ENCODE results near the gene HSD17B13. TPM values are rescaled to one million over a fixed set of nuclear protein-coding genes. Genes with fewer than 3 reads are reported as not detected.

Gene HSD17B13, protein sequence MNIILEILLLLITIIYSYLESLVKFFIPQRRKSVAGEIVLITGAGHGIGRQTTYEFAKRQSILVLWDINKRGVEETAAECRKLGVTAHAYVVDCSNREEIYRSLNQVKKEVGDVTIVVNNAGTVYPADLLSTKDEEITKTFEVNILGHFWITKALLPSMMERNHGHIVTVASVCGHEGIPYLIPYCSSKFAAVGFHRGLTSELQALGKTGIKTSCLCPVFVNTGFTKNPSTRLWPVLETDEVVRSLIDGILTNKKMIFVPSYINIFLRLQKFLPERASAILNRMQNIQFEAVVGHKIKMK
- total RNA-seq, result under 1 TPM in 1 of 2 experiments, not detected in 1; 0.07 TPM

GRCh38 chr4:87322754-87323153 lies at the start of gene HSD17B13:
Gene HSD17B13 (minus strand): TSS chr4:87322882. CDS start chr4:87322841, 41 bp downstream.
- Mint-ChIP-seq H3K27me3 (no peaks in the 10 kb centered on the region), H3K4me3 (no peak within 1 kb of the TSS), H3K36me3 (ENCODE audit: low read depth) (no peaks in the 10 kb centered on the region), H3K27ac (no peak within 1 kb of the TSS), H3K4me1 (no peaks in the 10 kb centered on the region), H3K9me3 (no peaks in the 10 kb centered on the region)
- DNase-seq, result no peak
- ChIA-PET CTCF (interaction anchor here (0.9 to 1.4 kb wide), 2 partner anchors 12 to 20 kb away, joined by 3 read pairs; no protein-coding TSS in a partner anchor), POLR2A (no interaction called here)

DNA sequence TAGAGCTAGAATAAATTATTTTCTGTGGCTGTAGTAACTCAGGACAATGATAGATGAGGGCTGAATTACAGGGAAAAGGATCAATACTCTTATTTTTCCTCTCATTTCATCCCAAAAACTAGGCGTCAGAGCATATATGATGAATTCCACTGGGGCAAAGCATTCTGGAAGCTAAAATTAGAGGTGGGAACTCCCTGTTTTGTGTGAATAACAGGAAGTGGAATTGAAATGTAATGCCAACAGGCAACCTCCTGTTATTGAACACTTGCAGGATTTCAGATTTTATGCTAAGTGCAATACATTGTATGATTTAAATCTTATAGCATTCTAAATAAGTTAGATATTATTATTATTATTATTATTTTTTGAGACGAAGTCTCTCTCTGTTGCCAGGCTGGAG lies 47.4 kb upstream of the HSD17B13 start:
- H3K36me3 Mint-ChIP-seq (ENCODE audit: low read depth), result peaks cover 37% of the 10 kb centered on the region
- CTCF ChIA-PET, result no interaction called here
- H3K27me3 Mint-ChIP-seq, result no peaks in the 10 kb centered on the region
- H3K27ac Mint-ChIP-seq, result no peak overlapping the region
- no peaks in the 10 kb centered on the region for H3K4me1 Mint-ChIP-seq
- no peak for DNase-seq
- no peaks in the 10 kb centered on the region for H3K9me3 Mint-ChIP-seq
- POLR2A ChIA-PET, result no interaction called here
- no peak overlapping the region for H3K4me3 Mint-ChIP-seq

GRCh38 chr4:87366521-87367162 lies 44.0 kb upstream of the HSD17B13 start:
- H3K4me3 Mint-ChIP-seq, result no peak overlapping the region
- no peaks in the 10 kb centered on the region for H3K27me3 Mint-ChIP-seq
- peaks cover 43% of the 10 kb centered on the region for H3K36me3 Mint-ChIP-seq (ENCODE audit: low read depth)
- no peak for DNase-seq
- no peak overlapping the region for H3K27ac Mint-ChIP-seq
- no peaks in the 10 kb centered on the region for H3K9me3 Mint-ChIP-seq
- CTCF ChIA-PET, result no interaction called here
- POLR2A ChIA-PET, result no interaction called here
- H3K4me1 Mint-ChIP-seq, result no peaks in the 10 kb centered on the region

DNA sequence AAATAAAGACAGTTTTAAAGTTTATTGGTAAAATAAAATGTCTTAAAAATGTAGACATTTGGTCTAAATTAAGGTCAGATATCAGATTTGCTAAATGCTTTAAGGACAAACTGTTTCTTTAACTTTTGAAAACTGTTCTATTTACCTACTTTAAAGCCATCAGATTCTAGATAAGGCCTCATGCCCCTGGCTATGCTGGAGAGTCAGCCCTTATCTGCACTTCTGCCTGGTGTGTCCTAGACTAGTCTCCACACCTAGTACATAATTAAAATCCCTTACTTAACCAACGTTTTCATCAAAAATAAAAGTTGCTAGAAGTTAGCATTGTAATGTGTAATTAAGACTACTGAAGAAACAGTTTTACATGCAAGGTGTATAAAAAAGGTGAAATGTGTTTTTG lies 42.7 kb upstream of the HSD17B13 start:
- no peaks in the 10 kb centered on the region for H3K27me3 Mint-ChIP-seq

DNA sequence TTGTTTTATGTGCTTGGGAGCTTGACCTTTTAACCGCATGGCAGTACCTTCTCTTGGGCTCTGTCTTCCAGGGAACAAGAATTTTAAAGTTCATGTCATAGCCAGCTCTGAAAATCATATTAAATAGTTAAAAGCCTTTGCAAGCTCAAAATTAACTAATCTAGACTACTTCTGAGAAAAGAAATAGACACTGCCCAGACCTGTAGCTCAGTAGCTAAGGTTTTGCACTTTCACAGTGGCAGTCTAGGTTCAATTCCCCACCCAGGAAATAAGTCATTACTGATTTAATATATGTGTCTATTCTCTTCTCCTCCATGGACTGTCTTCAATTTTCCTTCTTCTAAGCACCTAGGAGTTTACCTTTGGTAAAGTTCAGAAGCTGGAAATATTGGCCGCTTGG lies 40.9 kb upstream of the HSD17B13 start:
- ChIA-PET POLR2A (no interaction called here), CTCF (interaction anchor here (0.6 to 1.5 kb wide), 4 partner anchors 12 to 128 kb away, joined by 4 to 5 read pairs (median 4); no protein-coding TSS in a partner anchor)
- Mint-ChIP-seq H3K9me3 (no peaks in the 10 kb centered on the region), H3K27me3 (no peaks in the 10 kb centered on the region), H3K36me3 (ENCODE audit: low read depth) (peaks cover 33% of the 10 kb centered on the region), H3K4me3 (no peak overlapping the region), H3K4me1 (no peaks in the 10 kb centered on the region), H3K27ac (no peak overlapping the region)
- no peak for DNase-seq

More for the DNA sequence above, 42.7 kb upstream of the HSD17B13 start:
- Mint-ChIP-seq H3K4me1 (no peaks in the 10 kb centered on the region), H3K9me3 (no peaks in the 10 kb centered on the region), H3K4me3 (no peak overlapping the region), H3K27ac (peak overlapping the region; percentile 41), H3K36me3 (ENCODE audit: low read depth) (peaks cover 38% of the 10 kb centered on the region)
- no peak for DNase-seq
- ChIA-PET POLR2A (no interaction called here), CTCF (no interaction called here)

GRCh38 chr4:87360338-87360935 lies 37.8 kb upstream of the HSD17B13 start:
- H3K36me3 Mint-ChIP-seq (ENCODE audit: low read depth), result peaks cover 16% of the 10 kb centered on the region
- CTCF ChIA-PET, result no interaction called here
- H3K4me3 Mint-ChIP-seq, result no peak overlapping the region
- no peaks in the 10 kb centered on the region for H3K27me3 Mint-ChIP-seq
- H3K4me1 Mint-ChIP-seq, result no peaks in the 10 kb centered on the region
- H3K27ac Mint-ChIP-seq, result no peak overlapping the region
- no peaks in the 10 kb centered on the region for H3K9me3 Mint-ChIP-seq
- no peak for DNase-seq
- POLR2A ChIA-PET, result no interaction called here

DNA sequence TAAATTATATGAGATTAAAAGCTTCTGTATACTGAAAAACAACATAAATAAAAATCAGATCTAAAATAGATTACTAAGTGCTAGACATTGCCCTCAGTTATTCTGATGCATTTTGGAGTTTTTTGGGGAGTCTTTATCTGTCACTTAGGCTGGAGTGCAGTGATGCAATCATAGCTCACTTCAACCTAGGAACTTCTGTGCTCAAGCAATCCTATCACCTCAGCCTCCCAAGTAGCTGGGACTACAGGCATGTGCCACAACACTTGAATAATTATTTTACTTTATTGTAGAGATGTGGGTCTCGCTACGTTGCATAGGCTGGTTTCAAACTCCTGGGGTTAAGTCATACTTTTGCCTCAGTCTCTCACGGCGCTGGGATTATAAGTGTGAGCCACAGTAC lies 36.6 kb upstream of the HSD17B13 start:
- POLR2A ChIA-PET, result no interaction called here

GRCh38 chr4:87356832-87357526 lies 34.3 kb upstream of the HSD17B13 start:
- H3K36me3 Mint-ChIP-seq (ENCODE audit: low read depth), result peaks cover 9% of the 10 kb centered on the region
- CTCF ChIA-PET, result interaction anchor here (0.7 kb wide), 1 partner anchor 189 kb away, joined by 3 read pairs; no protein-coding TSS in a partner anchor

More for the DNA sequence above, 36.6 kb upstream of the HSD17B13 start:
- H3K9me3 Mint-ChIP-seq, result no peaks in the 10 kb centered on the region
- H3K27me3 Mint-ChIP-seq, result no peaks in the 10 kb centered on the region
- H3K4me3 Mint-ChIP-seq, result no peak overlapping the region
- no peak overlapping the region for H3K27ac Mint-ChIP-seq
- H3K4me1 Mint-ChIP-seq, result no peaks in the 10 kb centered on the region
- H3K36me3 Mint-ChIP-seq (ENCODE audit: low read depth), result peaks cover 13% of the 10 kb centered on the region
- no peak for DNase-seq
- CTCF ChIA-PET, result no interaction called here

DNA sequence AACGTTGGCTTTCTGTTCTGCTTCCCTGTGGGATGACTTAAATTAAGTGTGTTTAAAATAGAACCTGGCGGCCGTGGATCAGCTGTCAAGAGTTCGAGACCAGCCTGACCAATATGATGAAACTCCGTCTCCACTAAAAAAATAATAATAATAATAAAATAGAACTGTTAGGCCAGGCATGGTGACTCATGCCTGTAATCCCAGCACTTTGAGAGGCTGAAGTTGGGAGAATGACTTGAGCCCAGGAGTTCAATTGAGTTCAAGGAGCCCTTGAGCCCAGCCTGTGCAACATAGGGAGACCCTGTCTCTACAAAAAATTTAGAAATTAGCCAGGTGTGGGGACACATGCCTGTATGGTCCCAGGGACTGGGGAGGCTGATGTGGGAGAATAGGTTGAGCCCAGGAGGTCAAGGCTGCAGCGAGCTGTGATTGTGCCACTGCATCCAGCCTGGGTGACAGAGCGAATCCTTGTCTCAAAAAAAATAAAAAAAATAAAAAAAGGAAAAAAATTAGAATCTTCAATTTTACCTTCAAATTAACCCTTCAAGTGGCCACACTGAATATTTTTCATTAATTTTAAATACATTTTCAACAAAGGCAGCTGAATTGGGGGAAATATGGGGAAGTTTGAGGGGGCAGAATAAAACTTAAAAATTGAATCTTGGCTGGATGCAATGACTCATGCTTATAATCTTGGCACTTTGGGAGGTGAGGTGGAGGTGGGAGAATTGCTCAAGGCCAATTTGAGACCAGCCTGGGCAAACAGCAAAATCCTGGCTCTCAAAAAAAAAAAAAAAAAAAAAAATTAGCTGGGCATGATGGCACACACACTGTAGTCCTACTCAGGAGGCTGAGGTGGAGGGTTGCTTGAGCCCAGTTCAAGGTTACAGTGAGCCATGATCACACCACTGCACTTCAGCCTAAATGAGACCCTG lies 31.8 kb upstream of the HSD17B13 start:
- H3K27me3 Mint-ChIP-seq, result no peaks in the 10 kb centered on the region
- H3K4me3 Mint-ChIP-seq, result no peak overlapping the region
- no peak overlapping the region for H3K27ac Mint-ChIP-seq
- peaks cover 4% of the 10 kb centered on the region for H3K36me3 Mint-ChIP-seq (ENCODE audit: low read depth)
- CTCF ChIA-PET, result no interaction called here
- H3K4me1 Mint-ChIP-seq, result peaks cover 8% of the 10 kb centered on the region
- POLR2A ChIA-PET, result no interaction called here
- no peaks in the 10 kb centered on the region for H3K9me3 Mint-ChIP-seq
- no peak for DNase-seq

More at GRCh38 chr4:87356832-87357526, 34.3 kb upstream of the HSD17B13 start:
- no peak overlapping the region for H3K27ac Mint-ChIP-seq
- H3K4me3 Mint-ChIP-seq, result no peak overlapping the region
- POLR2A ChIA-PET, result no interaction called here
- no peaks in the 10 kb centered on the region for H3K27me3 Mint-ChIP-seq
- peaks cover 8% of the 10 kb centered on the region for H3K4me1 Mint-ChIP-seq
- DNase-seq, result no peak
- no peaks in the 10 kb centered on the region for H3K9me3 Mint-ChIP-seq

DNA sequence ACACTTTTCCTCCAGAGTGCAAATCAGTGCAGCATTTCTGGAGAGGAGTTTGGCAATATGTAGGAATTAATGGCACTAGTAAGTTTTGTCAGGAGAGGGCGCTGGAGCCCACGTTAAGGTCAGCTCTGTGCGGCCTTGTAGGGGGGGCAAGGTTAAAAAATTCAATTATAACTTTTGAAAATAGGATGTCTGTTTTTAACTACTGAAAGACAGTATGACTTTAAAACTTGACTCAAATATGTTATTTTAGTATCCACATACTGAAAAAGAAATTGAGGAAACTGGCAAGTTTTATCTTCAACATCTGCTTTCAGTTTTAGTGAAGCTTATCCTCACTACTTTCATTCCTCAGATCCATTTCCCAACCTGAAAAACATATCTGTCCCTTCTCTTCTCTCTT lies 30.9 kb upstream of the HSD17B13 start:
- no peaks in the 10 kb centered on the region for H3K9me3 Mint-ChIP-seq
- peaks cover 8% of the 10 kb centered on the region for H3K4me1 Mint-ChIP-seq
- DNase-seq, result peak; percentile 65
- H3K4me3 Mint-ChIP-seq, result no peak overlapping the region
- peaks cover 2% of the 10 kb centered on the region for H3K36me3 Mint-ChIP-seq (ENCODE audit: low read depth)
- ChIA-PET CTCF (no interaction called here), POLR2A (no interaction called here)
- no peak overlapping the region for H3K27ac Mint-ChIP-seq
- H3K27me3 Mint-ChIP-seq, result no peaks in the 10 kb centered on the region

DNA sequence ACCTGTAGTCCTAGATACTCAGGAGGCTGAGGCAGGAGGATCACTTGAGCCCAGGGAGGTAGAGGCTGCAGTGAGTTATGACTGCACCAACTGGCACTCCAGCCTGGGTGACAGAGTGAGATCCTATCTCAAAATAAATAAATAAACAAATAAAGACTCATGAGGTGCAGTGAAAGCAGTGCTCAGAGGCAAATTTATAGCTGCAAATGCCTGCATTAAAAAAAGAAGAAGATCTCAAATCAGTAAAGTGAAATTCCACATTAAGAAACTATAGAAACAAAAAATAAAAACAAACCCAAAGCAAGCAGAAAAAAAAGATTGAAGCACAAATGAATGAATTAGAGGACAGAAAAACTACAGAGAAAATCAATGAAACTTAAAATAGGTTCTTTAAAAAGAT lies 22.5 kb upstream of the HSD17B13 start:
- no peak overlapping the region for H3K4me3 Mint-ChIP-seq
- CTCF ChIA-PET, result no interaction called here
- no peak for DNase-seq
- H3K9me3 Mint-ChIP-seq, result peaks cover 3% of the 10 kb centered on the region
- POLR2A ChIA-PET, result no interaction called here
- no peaks in the 10 kb centered on the region for H3K27me3 Mint-ChIP-seq
- no peak overlapping the region for H3K27ac Mint-ChIP-seq
- H3K4me1 Mint-ChIP-seq, result no peaks in the 10 kb centered on the region
- peaks cover 18% of the 10 kb centered on the region for H3K36me3 Mint-ChIP-seq (ENCODE audit: low read depth)

GRCh38 chr4:87342872-87343271 lies 20.2 kb upstream of the HSD17B13 start:
- ChIA-PET POLR2A (no interaction called here), CTCF (interaction anchor here (1.4 kb wide), 1 partner anchor 20 kb away, joined by 3 read pairs; no protein-coding TSS in a partner anchor)
- Mint-ChIP-seq H3K4me1 (no peaks in the 10 kb centered on the region), H3K9me3 (peaks cover 3% of the 10 kb centered on the region), H3K27ac (no peak overlapping the region), H3K4me3 (no peak overlapping the region), H3K36me3 (ENCODE audit: low read depth) (peaks cover 28% of the 10 kb centered on the region), H3K27me3 (no peaks in the 10 kb centered on the region)
- DNase-seq, result no peak

All from activated CD4-positive, alpha-beta T cell treated with anti-CD3 and anti-CD28 coated beads, Interleukin-2, amount 10 ng/mL, durations not matched to agents 7 days and 5 days (primary cell).